Urinary bladder (tissue), 4 donors: ENCODE measurements around the gene ZNF70. TPM values are rescaled to one million over a fixed set of nuclear protein-coding genes. Genes with fewer than 3 reads are reported as not detected.
"Not testable (repeated sequence)": the region's sequence is repeated elsewhere in the genome, so short reads cannot be mapped to it uniquely, and the experiment has no call there.

Source experiments
- DNase-seq: peaks from one replicate; pipeline ENCODE4 v3.0.0-alpha.2; 2015; ENCODE audit errors: extremely low spot score
- H3K27ac ChIP-seq: one replicate; pipeline ENCODE4 v1.5.1; 2013; ENCODE audit warnings: low read depth, mild to moderate bottlenecking, moderate library complexity
- H3K36me3 ChIP-seq: one replicate; pipeline ENCODE4 v1.6.1; 2013; ENCODE audit warnings: mild to moderate bottlenecking, moderate library complexity; ENCODE audit not compliant: insufficient read depth
- H3K4me1 ChIP-seq: one replicate; pipeline ENCODE4 v1.6.1; 2013; ENCODE audit warnings: mild to moderate bottlenecking, moderate library complexity; ENCODE audit not compliant: insufficient read depth
- H3K4me3 ChIP-seq: one replicate; pipeline ENCODE4 v1.5.1; 2013; ENCODE audit warnings: low read depth, low read length
- WGBS: extraction: QIAGEN DNeasy Blood & Tissue Kit; methylation state at CpG from one replicate; pipeline ENCODE4 v1.1.7; 2013; 5-methylcytosine and 5-hydroxymethylcytosine counted together
- polyA plus RNA-seq: library from polyadenylated mRNA; stranded (reverse); fragments of 200-250 nt; gene quantifications from one replicate; pipeline ENCODE4 v1.2.3, GENCODE V29; 2013
- total RNA-seq: library from RNA; depleted of rRNA; stranded (reverse); fragments of >200 nt; gene quantifications from one replicate; pipeline ENCODE4 v1.2.3, GENCODE V29; 2014
- donor health status: healthy with polysubstance abuse.
- donor health status: healthy.

Gene ZNF70
- total and polyA plus RNA-seq, 2 donors: 1.6 to 9.9 TPM

GRCh38 chr22:23744001-23744400 lies 6.9 kb downstream of the ZNF70 start:
- Histone ChIP-seq H3K36me3 (peaks cover 5% of the 10 kb centered on the region), H3K4me3 (no peak overlapping the region), H3K27ac (no peak overlapping the region), H3K4me1 (no peaks in the 10 kb centered on the region)
- no peak for DNase-seq
- 95% methylated on average over 13 of the region's 13 CpGs for WGBS

- 56% methylated on average over 2 of the region's 2 CpGs for WGBS
- Histone ChIP-seq H3K36me3 (peaks cover 5% of the 10 kb centered on the region), H3K4me1 (no peaks in the 10 kb centered on the region), H3K27ac (no peak overlapping the region), H3K4me3 (no peak overlapping the region)
- no peak for DNase-seq
Measured at GRCh38 chr22:23743303-23743705, 7.6 kb downstream of the ZNF70 start.

- Histone ChIP-seq H3K27ac (no peak overlapping the region), H3K4me3 (no peak overlapping the region), H3K4me1 (no peaks in the 10 kb centered on the region), H3K36me3 (peaks cover 5% of the 10 kb centered on the region)
- DNase-seq: no peak
- WGBS: 70% methylated on average over 7 of the region's 7 CpGs
Measured at GRCh38 chr22:23742505-23743264, 8.2 kb downstream of the ZNF70 start.

GRCh38 chr22:23737696-23738095 lies 13.2 kb downstream of the ZNF70 start:
- H3K4me3 ChIP-seq: no peak overlapping the region
- no peak for DNase-seq
- H3K27ac ChIP-seq: no peak overlapping the region
- H3K36me3 ChIP-seq: no peaks in the 10 kb centered on the region
- H3K4me1 ChIP-seq: no peaks in the 10 kb centered on the region

GRCh38 chr22:23728108-23728507 lies 22.8 kb downstream of the ZNF70 start:
- H3K27ac ChIP-seq, H3K4me1 ChIP-seq, DNase-seq, H3K4me3 ChIP-seq, H3K36me3 ChIP-seq: not testable (repeated sequence)
- 77% methylated on average over 4 of the region's 4 CpGs for WGBS

GRCh38 chr22:23722724-23723123 lies 28.2 kb downstream of the ZNF70 start:
- WGBS: 86% methylated on average over 2 of the region's 2 CpGs
- DNase-seq: no peak
- H3K36me3 ChIP-seq: no peaks in the 10 kb centered on the region
- H3K4me3 ChIP-seq: no peak overlapping the region
- H3K27ac ChIP-seq: no peak overlapping the region
- no peaks in the 10 kb centered on the region for H3K4me1 ChIP-seq

- H3K4me1 ChIP-seq: no peaks in the 10 kb centered on the region
- no peak for DNase-seq
- no peak overlapping the region for H3K4me3 ChIP-seq
- H3K36me3 ChIP-seq: no peaks in the 10 kb centered on the region
- H3K27ac ChIP-seq: no peak overlapping the region
- 63% methylated on average over 4 of the region's 4 CpGs for WGBS
Measured at GRCh38 chr22:23722160-23722559, 28.8 kb downstream of the ZNF70 start.

GRCh38 chr22:23720855-23721254 lies 30.1 kb downstream of the ZNF70 start:
- DNase-seq: no peak
- 61% methylated on average over 6 of the region's 6 CpGs for WGBS
- Histone ChIP-seq H3K36me3 (no peaks in the 10 kb centered on the region), H3K4me3 (no peak overlapping the region), H3K27ac (no peak overlapping the region), H3K4me1 (no peaks in the 10 kb centered on the region)

GRCh38 chr22:23718371-23719165 lies 32.3 kb downstream of the ZNF70 start:
- Histone ChIP-seq H3K27ac (no peak overlapping the region), H3K36me3 (peaks cover 2% of the 10 kb centered on the region), H3K4me3 (no peak overlapping the region), H3K4me1 (no peaks in the 10 kb centered on the region)
- 86% methylated on average over 17 of the region's 17 CpGs for whole genome bisulfite sequencing
- no peak for DNase-seq

GRCh38 chr22:23716811-23717801 lies 33.8 kb downstream of the ZNF70 start:
- H3K4me3 ChIP-seq: peak overlapping the region; percentile 79
- H3K36me3 ChIP-seq: peaks cover 3% of the 10 kb centered on the region
- H3K4me1 ChIP-seq: no peaks in the 10 kb centered on the region
- peak overlapping the region; percentile 46 for H3K27ac ChIP-seq
- WGBS: 5% methylated on average over 84 of the region's 84 CpGs
- DNase-seq: peak; percentile 42

GRCh38 chr22:23715806-23716375 lies 35.0 kb downstream of the ZNF70 start:
- no peak for DNase-seq
- Histone ChIP-seq H3K4me3 (no peak overlapping the region), H3K36me3 (peaks cover 6% of the 10 kb centered on the region), H3K27ac (no peak overlapping the region), H3K4me1 (no peaks in the 10 kb centered on the region)
- WGBS: 83% methylated on average over 18 of the region's 18 CpGs

- 87% methylated on average over 23 of the region's 23 CpGs for WGBS
- H3K4me3 ChIP-seq: no peak overlapping the region
- no peaks in the 10 kb centered on the region for H3K4me1 ChIP-seq
- peaks cover 6% of the 10 kb centered on the region for H3K36me3 ChIP-seq
- no peak for DNase-seq
- no peak overlapping the region for H3K27ac ChIP-seq
Measured at GRCh38 chr22:23714596-23715578, 36.0 kb downstream of the ZNF70 start.
